Rectal smooth muscle tissue (tissue), 1 donor: ENCODE measurements around the gene BNC2.

Source experiments
- H3K27ac ChIP-seq: one replicate; pipeline ENCODE4 v1.7.0; 2013; ENCODE audit warnings: low read depth, low read length, inconsistent platforms
- H3K27me3 ChIP-seq: one replicate; pipeline ENCODE4 v1.7.0; 2013; ENCODE audit warnings: low read length; ENCODE audit not compliant: control insufficient read depth, insufficient read depth
- H3K36me3 ChIP-seq: one replicate; pipeline ENCODE4 v1.7.0; 2013; ENCODE audit warnings: low read length; ENCODE audit not compliant: control insufficient read depth, insufficient read depth
- H3K4me1 ChIP-seq: one replicate; pipeline ENCODE4 v1.7.0; 2013; ENCODE audit warnings: low read length; ENCODE audit not compliant: control insufficient read depth, insufficient read depth
- H3K4me3 ChIP-seq: one replicate; pipeline ENCODE4 v1.7.0; 2013; ENCODE audit warnings: low read length
- H3K9ac ChIP-seq: one replicate; pipeline ENCODE4 v1.7.0; 2013; ENCODE audit warnings: low read length

Gene BNC2

DNA sequence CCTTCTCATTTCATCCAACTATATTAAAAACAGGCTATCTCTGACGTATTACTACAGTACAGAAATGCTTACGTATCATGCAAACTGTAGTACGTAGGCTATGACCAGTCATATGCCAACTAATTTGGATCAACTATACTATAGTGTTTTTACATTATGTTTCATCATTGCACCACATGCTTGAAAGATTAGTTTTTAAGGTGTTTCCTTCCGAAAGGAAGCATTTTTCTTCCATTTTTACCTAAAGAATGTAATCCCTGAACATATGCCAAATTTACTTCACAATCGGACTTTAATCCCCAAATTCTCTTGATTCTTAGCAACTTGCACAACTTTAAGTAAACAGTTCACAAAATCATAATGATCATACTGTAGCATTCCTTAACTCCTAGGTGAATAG lies 153.9 kb downstream of the BNC2 start:
- H3K27ac ChIP-seq = no peak overlapping the region

GRCh38 chr9:16715404-16715803 lies 155.1 kb downstream of the BNC2 start:
- H3K27me3 ChIP-seq = no peaks in the 10 kb centered on the region
- peaks cover 8% of the 10 kb centered on the region for H3K4me1 ChIP-seq
- H3K36me3 ChIP-seq = no peaks in the 10 kb centered on the region
- H3K27ac ChIP-seq = no peak overlapping the region
- no peak overlapping the region for H3K9ac ChIP-seq
- H3K4me3 ChIP-seq = no peak overlapping the region

More for the DNA sequence above, 153.9 kb downstream of the BNC2 start:
- H3K4me1 ChIP-seq = peaks cover 13% of the 10 kb centered on the region
- no peaks in the 10 kb centered on the region for H3K36me3 ChIP-seq
- no peaks in the 10 kb centered on the region for H3K27me3 ChIP-seq
- H3K4me3 ChIP-seq = no peak overlapping the region
- H3K9ac ChIP-seq = no peak overlapping the region

GRCh38 chr9:16712787-16713186 lies 157.7 kb downstream of the BNC2 start:
- no peak overlapping the region for H3K27ac ChIP-seq
- no peak overlapping the region for H3K9ac ChIP-seq
- no peak overlapping the region for H3K4me3 ChIP-seq
- H3K27me3 ChIP-seq = no peaks in the 10 kb centered on the region
- peaks cover 3% of the 10 kb centered on the region for H3K4me1 ChIP-seq
- no peaks in the 10 kb centered on the region for H3K36me3 ChIP-seq

DNA sequence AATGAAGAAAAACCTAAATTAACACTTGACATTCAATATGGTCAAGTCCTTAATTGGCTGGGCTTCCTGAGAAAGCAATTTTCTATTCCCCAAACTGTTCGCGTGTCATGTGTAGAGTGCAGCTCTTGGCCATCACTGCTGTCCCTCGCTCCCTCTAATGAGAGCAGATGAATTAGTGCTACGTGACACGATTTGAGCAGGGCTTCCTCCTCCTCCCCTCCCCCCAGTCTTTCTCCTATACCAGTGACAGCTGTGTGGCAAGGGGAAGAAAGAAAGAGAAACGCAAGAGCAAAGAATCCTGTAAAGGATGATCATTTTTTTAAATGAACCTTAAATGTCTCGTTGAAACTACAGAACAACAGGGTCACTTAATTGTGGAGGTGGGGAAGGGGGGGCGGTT lies 159.6 kb downstream of the BNC2 start:
- Histone ChIP-seq H3K27ac (no peak overlapping the region), H3K9ac (no peak overlapping the region)

DNA sequence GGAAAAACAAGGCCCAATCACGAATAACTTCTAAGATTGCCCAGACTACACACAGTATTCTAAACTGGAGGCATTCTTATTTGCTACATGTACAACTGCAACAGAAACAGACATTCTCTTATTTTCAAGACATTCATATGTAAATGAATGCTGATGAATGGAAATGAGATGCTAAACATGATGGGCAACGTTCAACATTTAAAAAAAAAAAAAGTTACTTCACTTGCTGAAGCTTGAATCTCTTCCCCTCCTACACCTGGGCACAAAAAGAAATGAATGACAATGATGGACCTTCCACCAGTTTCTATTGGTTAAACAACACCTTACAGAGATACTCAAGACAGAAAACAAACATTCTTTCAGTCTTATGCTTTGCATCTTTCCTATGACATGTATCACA lies 160.5 kb downstream of the BNC2 start:
- Histone ChIP-seq H3K27ac (no peak overlapping the region), H3K9ac (no peak overlapping the region), H3K4me1 (peaks cover 13% of the 10 kb centered on the region), H3K27me3 (no peaks in the 10 kb centered on the region), H3K4me3 (no peak overlapping the region), H3K36me3 (no peaks in the 10 kb centered on the region)

More for the DNA sequence above, 159.6 kb downstream of the BNC2 start:
- no peaks in the 10 kb centered on the region for H3K27me3 ChIP-seq
- H3K4me3 ChIP-seq = no peak overlapping the region
- H3K4me1 ChIP-seq = peaks cover 5% of the 10 kb centered on the region
- H3K36me3 ChIP-seq = no peaks in the 10 kb centered on the region

GRCh38 chr9:16708656-16709435 lies 161.6 kb downstream of the BNC2 start:
- Histone ChIP-seq H3K27me3 (no peaks in the 10 kb centered on the region), H3K27ac (no peak overlapping the region), H3K36me3 (no peaks in the 10 kb centered on the region), H3K9ac (no peak overlapping the region), H3K4me3 (no peak overlapping the region), H3K4me1 (peaks cover 18% of the 10 kb centered on the region)

DNA sequence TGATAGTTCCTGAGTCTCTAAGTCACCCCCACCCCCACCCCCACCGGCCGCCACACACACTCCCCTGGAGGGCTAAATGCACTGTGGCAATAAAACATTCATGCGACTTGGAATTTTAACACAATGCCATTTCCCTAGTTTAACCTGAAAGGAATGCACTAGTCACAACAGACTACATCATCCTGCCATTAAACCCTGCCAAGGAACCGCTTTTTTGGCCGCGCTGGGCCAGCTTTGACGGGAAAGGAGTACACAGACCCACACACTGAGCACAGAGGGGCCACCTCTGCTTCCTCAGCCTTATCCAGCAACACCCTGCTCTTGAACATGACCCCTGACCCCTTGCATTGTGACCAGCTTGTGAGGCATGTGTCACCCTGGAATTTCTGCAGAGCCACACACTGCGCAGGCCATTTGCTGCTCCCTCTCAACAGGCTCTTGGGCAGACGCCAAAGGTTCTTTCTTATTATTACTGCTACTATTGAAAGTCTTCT lies 165.3 kb downstream of the BNC2 start:
- Histone ChIP-seq H3K4me1 (peaks cover 28% of the 10 kb centered on the region), H3K4me3 (peak overlapping the region; percentile 47), H3K36me3 (no peaks in the 10 kb centered on the region), H3K27ac (peak overlapping the region; percentile 86), H3K9ac (no peak overlapping the region), H3K27me3 (no peaks in the 10 kb centered on the region)

- no peaks in the 10 kb centered on the region for H3K27me3 ChIP-seq
- no peak overlapping the region for H3K9ac ChIP-seq
- H3K27ac ChIP-seq = peak overlapping the region; percentile 86
- peaks cover 28% of the 10 kb centered on the region for H3K4me1 ChIP-seq
- H3K4me3 ChIP-seq = peak overlapping the region; percentile 47
- H3K36me3 ChIP-seq = no peaks in the 10 kb centered on the region
Measured at GRCh38 chr9:16704116-16705110, 166.1 kb downstream of the BNC2 start.

GRCh38 chr9:16701347-16701746 lies 169.1 kb downstream of the BNC2 start:
- no peaks in the 10 kb centered on the region for H3K36me3 ChIP-seq
- H3K4me1 ChIP-seq = peaks cover 25% of the 10 kb centered on the region
- H3K27ac ChIP-seq = peak overlapping the region; percentile 28

GRCh38 chr9:16693616-16694015 lies 176.9 kb downstream of the BNC2 start:
- Histone ChIP-seq H3K4me1 (peaks cover 8% of the 10 kb centered on the region), H3K9ac (no peak overlapping the region), H3K27me3 (no peaks in the 10 kb centered on the region), H3K27ac (no peak overlapping the region), H3K36me3 (no peaks in the 10 kb centered on the region), H3K4me3 (no peak overlapping the region)

More at GRCh38 chr9:16701347-16701746, 169.1 kb downstream of the BNC2 start:
- Histone ChIP-seq H3K9ac (no peak overlapping the region), H3K27me3 (no peaks in the 10 kb centered on the region), H3K4me3 (no peak overlapping the region)

DNA sequence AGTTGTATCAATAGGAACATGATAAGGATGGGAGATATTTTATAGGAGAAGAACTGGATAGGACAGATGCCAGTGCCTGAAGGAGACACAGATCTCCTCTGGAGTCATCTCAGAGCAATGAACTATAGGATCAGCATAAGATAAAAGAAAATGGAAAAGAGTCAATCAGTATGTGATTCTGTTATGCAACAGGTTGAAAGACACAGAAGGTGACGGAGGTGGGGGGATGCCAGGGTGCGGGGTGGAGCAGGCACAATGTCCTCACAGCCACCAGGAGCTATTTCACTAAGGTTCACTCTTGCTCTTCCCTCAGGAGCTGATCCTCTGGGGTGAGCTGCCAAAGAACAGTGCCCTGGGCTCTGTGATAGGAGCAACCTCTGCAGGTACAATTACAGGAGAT lies 179.8 kb downstream of the BNC2 start:
- Histone ChIP-seq H3K4me1 (peaks cover 8% of the 10 kb centered on the region), H3K27ac (no peak overlapping the region), H3K36me3 (no peaks in the 10 kb centered on the region), H3K27me3 (no peaks in the 10 kb centered on the region), H3K4me3 (no peak overlapping the region), H3K9ac (no peak overlapping the region)

- Histone ChIP-seq H3K4me3 (no peak overlapping the region), H3K36me3 (no peaks in the 10 kb centered on the region), H3K27ac (no peak overlapping the region), H3K9ac (no peak overlapping the region), H3K4me1 (peaks cover 8% of the 10 kb centered on the region), H3K27me3 (no peaks in the 10 kb centered on the region)
Measured at GRCh38 chr9:16690205-16690604, 180.3 kb downstream of the BNC2 start.
